ENCODE measurements around the gene NCK2.

- TF ChIP-seq CTCF (IDR thresholded peaks at IDR 0.05), result no peak
- no peak for TF ChIP-seq POLR2A (IDR thresholded peaks at IDR 0.05)
Measured at GRCh38 chr2:105852066-105852465, 107.4 kb downstream of the NCK2 start.

All from body of pancreas (tissue), 4 donors.